Breast epithelium (tissue), 4 donors: ENCODE data around the gene DGKQ. TPM values are rescaled to one million over a fixed set of nuclear protein-coding genes. Genes with fewer than 3 reads are reported as not detected.

ENCODE experiments used
- DNase-seq, 2 donors: peaks; one replicate each; pipeline ENCODE4 v3.0.0-alpha.2; 2019; ENCODE audit warnings: low spot score in 2 of 2
- H3K27ac ChIP-seq, 2 donors: fragments of 200-600 bp; sonication (generic) in 1 of 2; one replicate each; pipeline ENCODE4 v1.5.1; 2016 to 2019; ENCODE audit warnings: mild to moderate bottlenecking in 1 of 2
- H3K27me3 ChIP-seq, 2 donors: fragments of 200-600 bp; sonication (generic) in 1 of 2; one replicate each; pipeline versions ENCODE4 v1.5.1 to v1.6.0; 2017 to 2019; ENCODE audit warnings: control low read depth in 1 of 2, mild to moderate bottlenecking in 1 of 2
- H3K36me3 ChIP-seq: fragments of 200-600 bp; one replicate; pipeline ENCODE4 v1.5.1; 2019
- H3K4me1 ChIP-seq, 2 donors: fragments of 200-600 bp; sonication (generic); one replicate each; pipeline ENCODE4 v1.5.1; 2016 to 2019; ENCODE audit warnings: control low read depth in 1 of 2
- H3K4me3 ChIP-seq, 3 donors: fragments of 200-600 bp; sonication (generic); 1 replicate in 2 of 3; 2 replicates in 1 of 3; pipeline ENCODE4 v1.5.1; 2016 to 2019; ENCODE audit warnings: mild to moderate bottlenecking in 3 of 3, moderate library complexity in 2 of 3
- H3K9me3 ChIP-seq, 2 donors: fragments of 200-600 bp; sonication (generic) in 1 of 2; one replicate each; pipeline ENCODE4 v1.5.1; 2016 to 2019; ENCODE audit warnings: control low read depth in 1 of 2
- POLR2A ChIP-seq: fragments of 450-650 bp; IDR thresholded peaks from one replicate; pipeline ENCODE4 v1.6.1; 2016; ENCODE audit warnings: antibody characterized with exemption, mild to moderate bottlenecking, moderate library complexity
- POLR2AphosphoS5 ChIP-seq, 3 donors: sonication (generic); formaldehyde crosslinking; IDR thresholded peaks; one replicate each; pipeline ENCODE4 v1.6.1; 2017; ENCODE audit warnings: antibody characterized with exemption in 3 of 3
- intact Hi-C: fragments of 100-400 bp; cut with DNase I; formaldehyde crosslinking; loops from one replicate; pipeline ENCODE4 v1.15.1; 2023; ENCODE audit warnings: low total_unique reads
- total RNA-seq, 3 donors: library from RNA; depleted of rRNA; stranded (reverse); fragments of >200 nt; gene quantifications; one replicate each; pipeline ENCODE4 v1.1.0, GENCODE V29; 2016
- TF ChIP-seq, protein P1 (sequence below), 3 donors: fragments of 450-650 bp; IDR thresholded peaks; one replicate each; pipeline ENCODE4 v1.5.1; 2016 to 2017; ENCODE audit warnings: antibody characterized with exemption in 3 of 3, mild to moderate bottlenecking in 3 of 3, moderate library complexity in 3 of 3

Gene DGKQ
- total RNA-seq, 3 donors from 2014 or later: 5.3 to 9.4 (median 8.8) TPM

DNA sequence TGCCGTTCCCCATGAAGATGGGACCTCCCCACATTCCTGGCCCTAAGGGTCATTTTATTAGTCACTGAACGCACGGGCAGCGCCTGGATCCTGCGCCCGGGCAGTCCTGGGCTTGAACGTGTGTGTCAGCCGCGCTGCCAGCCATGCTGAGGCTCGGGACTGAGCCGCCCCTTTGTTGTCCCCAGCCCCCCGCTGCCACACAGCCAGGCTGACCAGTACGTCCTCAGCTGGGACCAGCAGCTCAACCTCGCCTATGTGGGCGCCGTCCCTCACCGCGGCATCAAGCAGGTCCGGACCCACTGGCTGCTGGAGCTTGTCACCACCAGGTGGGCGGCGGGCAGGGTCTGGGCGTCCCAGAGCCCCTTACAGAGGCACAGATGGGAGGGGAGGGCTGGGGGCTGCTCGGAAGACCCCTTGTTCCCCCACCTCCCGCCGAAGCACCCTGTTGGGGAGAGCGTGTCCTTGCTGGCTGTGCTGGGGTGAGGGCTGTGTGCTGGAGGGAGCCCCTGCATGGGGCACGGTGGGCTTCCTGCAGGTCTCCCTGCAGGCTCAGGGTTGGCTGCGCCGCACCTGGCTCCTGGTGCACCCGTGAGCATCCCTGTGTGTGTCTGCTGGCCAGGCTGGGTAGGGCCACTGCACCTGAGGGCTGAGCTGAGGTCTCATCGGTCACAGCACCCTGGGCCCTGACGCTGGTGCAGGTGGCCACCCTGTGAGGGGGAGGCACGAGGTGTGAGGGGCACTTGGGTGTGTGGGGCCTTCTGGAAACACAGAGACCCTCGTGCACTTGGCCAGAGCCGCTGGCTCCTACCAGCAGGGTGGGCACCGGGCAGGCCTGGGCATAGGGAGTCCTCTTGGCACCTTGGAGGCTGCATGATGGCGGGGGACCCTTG, 14.5 kb upstream of the DGKQ start:
- peaks cover 3 to 14% of the 10 kb centered on the region in 2 donors for H3K4me1 ChIP-seq
- H3K9me3 ChIP-seq: no peaks in the 10 kb centered on the region
- TF ChIP-seq POLR2A: no peak
- no peaks in the 10 kb centered on the region for H3K36me3 ChIP-seq
- intact Hi-C loops: no loop called here
- peak overlapping the region; percentile 52 to 88 (median 72) for H3K4me3 ChIP-seq
- H3K27ac ChIP-seq: peak overlapping the region; percentile 60 to 86
- no peak for DNase-seq
- no peaks in the 10 kb centered on the region for H3K27me3 ChIP-seq

DNA sequence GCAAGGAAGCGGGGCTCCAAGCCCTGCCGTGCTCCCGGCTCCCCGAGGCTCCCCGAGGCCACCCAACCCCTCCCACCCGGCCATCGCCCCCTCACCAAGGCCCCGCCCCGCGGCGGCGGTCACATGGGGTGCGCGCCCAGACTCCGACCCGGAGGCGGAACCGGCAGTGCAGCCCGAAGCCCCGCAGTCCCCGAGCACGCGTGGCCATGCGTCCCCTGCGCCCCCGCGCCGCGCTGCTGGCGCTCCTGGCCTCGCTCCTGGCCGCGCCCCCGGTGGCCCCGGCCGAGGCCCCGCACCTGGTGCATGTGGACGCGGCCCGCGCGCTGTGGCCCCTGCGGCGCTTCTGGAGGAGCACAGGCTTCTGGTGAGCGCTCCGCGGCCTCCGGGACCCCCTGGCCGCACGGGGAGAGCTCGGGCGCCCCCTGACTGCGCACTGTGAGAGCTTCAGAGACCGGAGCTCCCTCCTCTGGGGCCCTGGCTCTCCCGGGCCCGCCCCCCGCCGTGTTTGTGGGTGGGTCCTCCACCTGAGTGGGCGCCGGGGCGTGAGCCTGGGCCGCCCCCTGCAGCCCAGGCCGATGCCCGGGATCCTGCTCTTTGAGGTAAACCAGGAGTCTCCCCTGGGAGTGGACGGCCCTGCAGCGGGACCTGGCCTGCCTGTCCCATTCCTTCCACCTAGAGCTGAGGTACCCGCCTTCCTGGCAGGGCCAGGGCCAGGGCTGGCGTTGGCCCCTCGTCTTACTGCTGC, 13.7 kb upstream of the DGKQ start, which contains the start of gene IDUA:
Gene IDUA (plus strand): TSS at position 166 of the 745 bp plus-strand sequence. CDS start 41 bp downstream, at position 207.
- peak within 1 kb of the TSS; percentile 60 to 86 for H3K27ac ChIP-seq
- TF ChIP-seq POLR2AphosphoS5 (IDR thresholded peaks at IDR 0.05) (no peak), POLR2A (no peak)
- TF ChIP-seq, protein P1, sequence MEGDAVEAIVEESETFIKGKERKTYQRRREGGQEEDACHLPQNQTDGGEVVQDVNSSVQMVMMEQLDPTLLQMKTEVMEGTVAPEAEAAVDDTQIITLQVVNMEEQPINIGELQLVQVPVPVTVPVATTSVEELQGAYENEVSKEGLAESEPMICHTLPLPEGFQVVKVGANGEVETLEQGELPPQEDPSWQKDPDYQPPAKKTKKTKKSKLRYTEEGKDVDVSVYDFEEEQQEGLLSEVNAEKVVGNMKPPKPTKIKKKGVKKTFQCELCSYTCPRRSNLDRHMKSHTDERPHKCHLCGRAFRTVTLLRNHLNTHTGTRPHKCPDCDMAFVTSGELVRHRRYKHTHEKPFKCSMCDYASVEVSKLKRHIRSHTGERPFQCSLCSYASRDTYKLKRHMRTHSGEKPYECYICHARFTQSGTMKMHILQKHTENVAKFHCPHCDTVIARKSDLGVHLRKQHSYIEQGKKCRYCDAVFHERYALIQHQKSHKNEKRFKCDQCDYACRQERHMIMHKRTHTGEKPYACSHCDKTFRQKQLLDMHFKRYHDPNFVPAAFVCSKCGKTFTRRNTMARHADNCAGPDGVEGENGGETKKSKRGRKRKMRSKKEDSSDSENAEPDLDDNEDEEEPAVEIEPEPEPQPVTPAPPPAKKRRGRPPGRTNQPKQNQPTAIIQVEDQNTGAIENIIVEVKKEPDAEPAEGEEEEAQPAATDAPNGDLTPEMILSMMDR (IDR thresholded peaks at IDR 0.05): peak in 2 of 3 donors; percentile 8 to 29
- H3K4me3 ChIP-seq: peak within 1 kb of the TSS; percentile 52 to 88 (median 72)
- H3K27me3 ChIP-seq: no peaks in the 10 kb centered on the region
- intact Hi-C loops: no loop called here
- H3K36me3 ChIP-seq: no peaks in the 10 kb centered on the region
- DNase-seq: peak; percentile 50 to 70
- peaks cover 3 to 14% of the 10 kb centered on the region in 2 donors for H3K4me1 ChIP-seq
- H3K9me3 ChIP-seq: no peaks in the 10 kb centered on the region

DNA sequence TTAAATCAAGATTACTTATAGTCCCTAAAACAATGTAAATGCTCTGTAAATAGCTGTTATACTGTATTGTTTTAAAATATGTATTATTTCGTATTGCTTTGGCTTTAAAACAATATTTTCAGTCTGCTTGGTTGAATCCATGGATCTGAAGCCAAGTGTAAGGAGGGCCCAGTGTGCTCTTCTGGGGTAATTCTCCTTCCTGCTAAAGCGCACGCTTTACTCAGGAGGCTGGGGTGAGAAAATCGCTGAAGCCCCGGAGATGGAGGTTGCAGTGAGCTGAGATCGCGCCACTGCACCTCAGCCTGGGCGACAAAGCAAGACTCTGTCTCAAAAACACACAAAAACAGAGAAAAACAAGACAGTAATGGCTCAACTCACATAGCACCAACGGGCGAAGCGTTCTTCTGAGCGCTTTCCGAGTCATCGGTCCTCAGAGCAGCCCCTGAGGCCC, 13.1 kb upstream of the DGKQ start:
- no peak for DNase-seq
- H3K27me3 ChIP-seq: no peaks in the 10 kb centered on the region
- intact Hi-C loops: no loop called here
- peak overlapping the region; percentile 52 to 88 (median 72) for H3K4me3 ChIP-seq
- H3K4me1 ChIP-seq: peaks cover 3 to 14% of the 10 kb centered on the region in 2 donors
- TF ChIP-seq POLR2AphosphoS5 (IDR thresholded peaks at IDR 0.05) (no peak), POLR2A (no peak)
- TF ChIP-seq, protein P1 (IDR thresholded peaks at IDR 0.05): no peak
- no peaks in the 10 kb centered on the region for H3K36me3 ChIP-seq
- H3K9me3 ChIP-seq: no peaks in the 10 kb centered on the region
- peak overlapping the region; percentile 60 to 86 for H3K27ac ChIP-seq

DNA sequence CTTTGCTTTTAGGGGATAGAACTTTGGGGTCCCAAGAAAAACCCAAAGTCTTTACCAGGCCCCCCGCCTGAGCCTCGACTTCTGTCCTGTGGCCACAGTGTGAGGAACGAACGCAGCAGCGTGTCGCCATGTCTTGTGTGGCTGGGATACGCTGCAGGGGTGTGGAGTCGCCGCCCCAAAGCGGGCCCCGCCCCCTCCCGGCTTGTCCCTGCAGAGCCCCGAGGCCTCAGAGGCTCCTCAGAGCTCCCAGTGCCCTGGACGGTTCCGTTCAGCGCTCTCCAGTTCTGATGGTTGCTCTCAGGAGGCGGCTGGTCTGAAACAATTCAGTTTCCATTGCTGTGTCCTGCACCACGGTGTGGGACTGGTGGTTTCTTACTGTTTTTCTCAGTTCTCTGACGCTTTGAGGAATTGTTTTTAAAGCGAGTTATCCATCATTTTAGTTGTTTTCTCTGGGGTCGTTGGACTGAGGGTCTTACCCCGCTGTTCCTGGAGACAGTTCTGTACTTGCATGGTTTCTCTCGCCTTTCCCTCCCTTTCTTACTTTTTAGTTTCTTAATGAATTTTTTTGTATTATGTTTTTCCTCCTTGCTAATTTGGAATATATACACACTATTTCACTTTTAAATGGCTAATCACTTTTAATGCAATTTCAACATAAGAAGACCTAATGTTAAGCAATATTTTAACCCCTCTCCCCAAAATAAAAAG, 11.9 kb upstream of the DGKQ start:
- Histone ChIP-seq H3K4me3 (peak overlapping the region in 2 of 3 donors; percentile 24 to 57), H3K27ac (peak overlapping the region in 1 of 2 donors; percentile 19), H3K9me3 (no peaks in the 10 kb centered on the region), H3K36me3 (no peaks in the 10 kb centered on the region), H3K27me3 (no peaks in the 10 kb centered on the region), H3K4me1 (peaks cover 3 to 14% of the 10 kb centered on the region in 2 donors)
- DNase-seq: peak in 1 of 2 donors; percentile 80
- intact Hi-C loops: no loop called here
- no peak for TF ChIP-seq POLR2AphosphoS5 (IDR thresholded peaks at IDR 0.05)
- TF ChIP-seq, protein P1 (IDR thresholded peaks at IDR 0.05): no peak
- TF ChIP-seq POLR2A: no peak

DNA sequence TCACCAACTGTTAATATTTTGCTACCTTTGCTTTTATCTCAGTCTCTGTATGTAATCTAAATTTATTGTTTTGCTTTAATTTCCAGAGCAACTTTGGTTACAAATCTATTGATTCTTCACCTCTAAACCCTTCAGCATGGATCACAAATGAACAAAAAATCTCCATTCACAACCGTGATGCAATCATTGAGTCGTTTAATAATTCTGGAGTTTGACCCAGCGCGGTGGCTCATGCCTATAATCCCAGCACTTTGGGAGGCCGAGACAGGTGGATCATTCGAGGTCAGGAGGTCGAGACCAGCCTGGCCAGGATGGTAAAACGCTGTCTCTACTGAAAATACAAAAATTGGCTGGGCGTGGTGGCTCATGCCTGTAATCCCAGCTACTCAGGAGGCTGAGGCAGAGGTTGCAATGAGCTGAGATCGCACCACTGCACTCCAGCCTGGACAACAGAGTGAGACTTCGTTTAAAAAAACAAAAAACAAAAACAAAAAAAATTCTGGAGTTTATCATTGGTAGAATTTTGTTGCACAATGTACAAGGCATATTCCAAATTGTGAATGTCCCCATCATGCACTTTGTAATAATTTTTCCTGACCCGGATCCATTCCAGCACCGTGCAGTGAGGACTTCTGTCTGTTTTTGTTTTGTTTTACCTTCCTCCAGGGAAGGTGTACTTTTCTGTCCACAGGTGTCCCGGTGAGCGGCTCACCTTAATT, 11.1 kb upstream of the DGKQ start:
- TF ChIP-seq, protein P1 (IDR thresholded peaks at IDR 0.05): no peak
- TF ChIP-seq POLR2A (no peak), POLR2AphosphoS5 (IDR thresholded peaks at IDR 0.05) (no peak)
- DNase-seq: no peak
- intact Hi-C loops: no loop called here
- Histone ChIP-seq H3K4me3 (peak overlapping the region in 2 of 3 donors; percentile 24 to 57), H3K36me3 (no peaks in the 10 kb centered on the region), H3K9me3 (no peaks in the 10 kb centered on the region), H3K27ac (peak overlapping the region in 1 of 2 donors; percentile 19), H3K27me3 (no peaks in the 10 kb centered on the region), H3K4me1 (peaks cover 3 to 14% of the 10 kb centered on the region in 2 donors)
